HepG2 (cell line): ENCODE results near the gene FRMD4B.

ENCODE experiments used
- HNRNPUL1 ChIP-seq: fragments of 200-400 bp; formaldehyde crosslinking; IDR thresholded peaks from 2 replicates; pipeline ENCODE4 v1.6.1; 2017; ENCODE audit warnings: low read depth, mild to moderate bottlenecking, low read length, moderate library complexity
- POLR2A ChIP-seq, 2 experiments: IDR thresholded peaks; 2 replicates each; pipeline ENCODE4 v1.6.1; 2011; ENCODE audit warnings: low read depth in 2 of 2, low read length in 2 of 2, mild to moderate bottlenecking in 1 of 2, moderate library complexity in 1 of 2; ENCODE audit not compliant: insufficient read depth in 1 of 2
- TAF1 ChIP-seq: sonication (generic); formaldehyde crosslinking; IDR thresholded peaks from 2 replicates; pipeline ENCODE4 v1.4.0; 2020; ENCODE audit warnings: missing genetic modification reagents
- ZKSCAN8 ChIP-seq: IDR thresholded peaks from 2 replicates; pipeline ENCODE4 v1.6.1; 2016; ENCODE audit warnings: borderline replicate concordance, missing genetic modification reagents, missing compliant biosample characterization
- ZNF510 ChIP-seq: sonication (generic); formaldehyde crosslinking; IDR thresholded peaks from 2 replicates; pipeline ENCODE4 v1.4.0; 2020; ENCODE audit warnings: low read depth, mild to moderate bottlenecking, missing genetic modification reagents

DNA sequence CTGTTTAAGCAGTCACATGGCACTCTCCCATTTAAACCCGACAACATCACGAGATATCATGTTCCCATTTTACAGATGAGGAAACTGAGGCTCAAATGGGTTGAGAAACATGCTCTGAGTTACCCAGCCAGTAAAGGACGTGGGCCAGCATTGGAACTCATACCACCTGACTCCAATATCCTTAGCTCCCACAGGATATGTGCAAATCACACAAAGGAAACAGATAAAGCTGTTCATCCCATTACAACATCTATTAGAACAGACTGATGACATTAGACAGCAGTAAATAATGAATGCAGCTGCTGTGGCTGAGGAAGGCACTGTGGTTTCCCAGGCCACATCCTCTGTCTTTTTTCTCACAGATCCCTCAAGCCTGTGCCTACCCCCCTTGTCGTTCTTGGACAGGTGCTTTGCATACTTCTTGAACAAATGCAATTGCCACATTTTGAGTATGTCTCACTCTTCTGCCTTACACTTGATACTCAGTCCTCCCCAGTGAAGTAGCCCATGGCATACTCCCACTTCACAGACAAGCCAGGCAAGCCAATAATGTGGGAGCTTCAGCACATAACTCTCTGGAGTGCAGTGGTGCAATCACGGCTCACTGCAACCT lies 17.7 kb downstream of the FRMD4B start:
- no peak for TF ChIP-seq ZNF510 (CRISPR knock-in tag)
- no peak for TF ChIP-seq TAF1 (CRISPR knock-in tag)
- TF ChIP-seq HNRNPUL1, result no peak
- no peak for TF ChIP-seq POLR2A (IDR thresholded peaks at IDR 0.05; ENCODE audit: insufficient read depth in 1 of 2, low read depth in 2 of 2, low read length in 2 of 2)
- no peak for TF ChIP-seq ZKSCAN8 (CRISPR knock-in tag)
